HEK293T (cell line): ENCODE data around the gene JAZF1.

Experiments used
- FOXM1 ChIP-seq: fragments of 450-650 bp; IDR thresholded peaks from 2 replicates; pipeline ENCODE4 v1.6.1; 2017; ENCODE audit warnings: mild to moderate bottlenecking, borderline replicate concordance
- SP1 ChIP-seq: fragments of 450-650 bp; IDR thresholded peaks from 2 replicates; pipeline ENCODE4 v1.6.1; 2017

DNA sequence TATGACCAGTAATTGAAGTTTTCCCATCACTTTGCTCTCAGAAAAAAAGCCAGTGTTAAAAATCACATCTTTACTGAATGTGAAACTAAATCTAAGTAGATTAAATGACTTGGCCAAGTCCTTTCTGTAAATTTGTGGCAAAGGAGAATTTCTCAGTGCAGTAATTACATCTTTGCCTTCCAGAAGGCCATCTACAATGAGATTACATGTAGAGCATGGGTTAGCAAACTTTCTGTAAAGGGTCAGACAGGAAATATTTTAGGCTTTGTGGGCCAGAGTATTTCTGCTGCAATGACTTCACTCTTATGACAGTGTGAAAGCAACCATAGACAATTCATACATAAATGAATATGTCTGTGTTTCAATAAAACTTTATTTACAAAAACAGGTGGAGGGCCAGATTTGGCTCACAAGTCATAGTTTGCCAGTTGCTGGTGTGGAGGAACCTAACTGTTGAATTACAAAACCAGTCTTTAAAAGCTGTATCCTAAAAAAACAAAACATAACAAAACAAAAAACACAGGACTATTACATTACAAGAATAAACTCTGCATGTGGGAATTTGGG lies 249.6 kb downstream of the JAZF1 start:
- TF ChIP-seq SP1 (no peak), FOXM1 (no peak)
